GM23248 (cell line): Measurements from ENCODE around the gene NLK.

Source experiments
- EZH2 ChIP-seq: fragments of 200-600 bp; sonication (generic); IDR thresholded peaks from 2 replicates; pipeline ENCODE4 v1.6.1; 2018; ENCODE audit warnings: antibody characterized with exemption, mild to moderate bottlenecking; ENCODE audit not compliant: insufficient read depth, poor library complexity, severe bottlenecking
- EZH2phosphoT487 ChIP-seq: fragments of 200-600 bp; sonication (generic); IDR thresholded peaks from 2 replicates; pipeline ENCODE4 v1.6.1; 2018; ENCODE audit warnings: antibody characterized with exemption, moderate library complexity, mild to moderate bottlenecking, low read depth; ENCODE audit not compliant: insufficient read depth

DNA sequence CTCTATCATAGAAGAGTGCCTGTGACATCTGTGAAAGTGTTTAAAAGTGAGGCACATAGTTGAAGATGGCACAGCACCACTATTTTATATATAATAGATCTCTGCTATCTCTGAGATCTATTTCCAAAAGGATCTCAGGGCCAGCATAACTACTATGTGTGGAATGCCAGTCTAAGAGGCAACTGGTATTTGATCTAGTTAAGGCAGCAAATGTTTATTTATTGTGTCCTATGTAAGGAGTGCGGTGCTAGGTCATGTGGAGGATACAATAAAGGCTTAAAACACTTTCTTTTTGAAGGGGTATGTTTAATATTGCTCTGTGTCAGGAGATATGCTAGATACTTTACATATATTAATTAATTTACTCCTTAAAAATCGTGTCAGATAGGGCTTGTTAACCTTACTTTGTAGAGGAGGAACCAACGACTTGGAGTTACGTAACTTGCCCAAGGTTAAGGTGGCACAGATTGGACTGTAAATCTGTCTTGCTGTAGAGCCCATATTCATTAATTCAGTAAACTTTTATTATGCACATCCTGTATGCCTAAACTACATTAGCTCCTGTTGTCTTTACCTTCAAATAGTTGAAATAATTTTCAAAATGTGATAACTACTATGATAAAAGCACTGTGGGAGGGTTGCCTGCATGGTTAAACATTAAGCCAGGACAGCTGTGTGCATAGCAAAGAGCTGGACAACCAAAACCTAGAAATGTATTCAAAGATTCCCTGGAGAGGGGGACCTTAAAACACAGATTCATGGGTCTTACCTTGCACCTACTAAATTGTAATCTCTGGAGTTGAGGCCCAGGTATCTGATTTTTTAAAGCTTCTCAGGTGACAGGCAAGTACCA, 83.3 kb downstream of the NLK start:
- TF ChIP-seq EZH2phosphoT487 (no peak), EZH2 (no peak)
